ENCODE measurements around the gene COBLL1. TPM values are rescaled to one million over a fixed set of nuclear protein-coding genes. Genes with fewer than 3 reads are reported as not detected.

COBLL1 gene
- total RNA-seq, 6 experiments from 2014 or later: 28.1 to 49.7 (median 29.9) TPM

DNA sequence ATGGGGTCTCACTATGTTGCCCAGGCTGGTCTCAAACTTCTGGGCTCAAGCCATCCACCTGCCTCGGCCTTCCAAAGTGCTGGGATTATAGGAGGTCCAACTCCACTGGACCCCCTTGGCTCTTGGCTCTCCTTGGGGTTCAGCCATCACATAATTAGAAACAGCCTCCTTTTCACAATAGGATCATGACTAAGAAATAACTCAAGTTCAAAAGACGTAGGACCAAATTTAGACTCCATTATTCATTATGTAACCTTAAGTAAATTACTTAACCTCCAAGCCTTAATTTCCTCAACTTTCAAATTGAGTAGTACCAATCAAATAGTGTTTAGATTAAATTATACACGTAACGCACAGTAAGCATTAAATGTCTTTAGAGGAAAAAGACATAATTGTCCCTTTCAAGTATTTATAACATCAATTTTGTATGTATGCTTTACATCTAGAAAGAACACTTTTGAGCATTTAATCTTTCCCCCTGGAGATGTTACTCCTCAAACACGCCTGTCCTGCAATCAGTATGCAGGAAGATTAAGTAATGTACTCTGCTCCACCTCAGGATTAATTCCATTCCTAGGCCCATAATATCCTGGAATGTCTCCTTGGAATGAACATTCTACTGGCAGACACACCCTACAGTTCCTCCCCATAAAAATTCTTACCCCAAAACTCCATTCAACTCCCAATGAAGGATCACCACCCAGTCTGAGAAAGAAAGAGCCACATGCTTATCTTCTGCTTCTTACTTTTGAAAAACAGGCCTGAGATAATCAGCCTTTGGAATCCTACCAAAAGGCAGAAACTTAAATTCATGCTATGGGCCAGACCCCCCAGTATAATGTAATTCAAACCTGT, 49.1 kb downstream of the COBLL1 start:
- DNase-seq: peak; percentile 41
- peaks cover 34% of the 10 kb centered on the region for H3K4me1 Mint-ChIP-seq (ENCODE audit: low read depth)
- H3K9me3 Mint-ChIP-seq: no peaks in the 10 kb centered on the region
- peaks cover 10% of the 10 kb centered on the region for H3K36me3 Mint-ChIP-seq (ENCODE audit: low read depth)
- peak overlapping the region; percentile 80 for H3K27ac Mint-ChIP-seq
- TF ChIP-seq, protein P1, sequence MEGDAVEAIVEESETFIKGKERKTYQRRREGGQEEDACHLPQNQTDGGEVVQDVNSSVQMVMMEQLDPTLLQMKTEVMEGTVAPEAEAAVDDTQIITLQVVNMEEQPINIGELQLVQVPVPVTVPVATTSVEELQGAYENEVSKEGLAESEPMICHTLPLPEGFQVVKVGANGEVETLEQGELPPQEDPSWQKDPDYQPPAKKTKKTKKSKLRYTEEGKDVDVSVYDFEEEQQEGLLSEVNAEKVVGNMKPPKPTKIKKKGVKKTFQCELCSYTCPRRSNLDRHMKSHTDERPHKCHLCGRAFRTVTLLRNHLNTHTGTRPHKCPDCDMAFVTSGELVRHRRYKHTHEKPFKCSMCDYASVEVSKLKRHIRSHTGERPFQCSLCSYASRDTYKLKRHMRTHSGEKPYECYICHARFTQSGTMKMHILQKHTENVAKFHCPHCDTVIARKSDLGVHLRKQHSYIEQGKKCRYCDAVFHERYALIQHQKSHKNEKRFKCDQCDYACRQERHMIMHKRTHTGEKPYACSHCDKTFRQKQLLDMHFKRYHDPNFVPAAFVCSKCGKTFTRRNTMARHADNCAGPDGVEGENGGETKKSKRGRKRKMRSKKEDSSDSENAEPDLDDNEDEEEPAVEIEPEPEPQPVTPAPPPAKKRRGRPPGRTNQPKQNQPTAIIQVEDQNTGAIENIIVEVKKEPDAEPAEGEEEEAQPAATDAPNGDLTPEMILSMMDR (IDR thresholded peaks at IDR 0.05): no peak
- H3K27me3 Mint-ChIP-seq (ENCODE audit: insufficient read depth): no peaks in the 10 kb centered on the region
- H3K4me3 Mint-ChIP-seq: peak overlapping the region; percentile 58

DNA sequence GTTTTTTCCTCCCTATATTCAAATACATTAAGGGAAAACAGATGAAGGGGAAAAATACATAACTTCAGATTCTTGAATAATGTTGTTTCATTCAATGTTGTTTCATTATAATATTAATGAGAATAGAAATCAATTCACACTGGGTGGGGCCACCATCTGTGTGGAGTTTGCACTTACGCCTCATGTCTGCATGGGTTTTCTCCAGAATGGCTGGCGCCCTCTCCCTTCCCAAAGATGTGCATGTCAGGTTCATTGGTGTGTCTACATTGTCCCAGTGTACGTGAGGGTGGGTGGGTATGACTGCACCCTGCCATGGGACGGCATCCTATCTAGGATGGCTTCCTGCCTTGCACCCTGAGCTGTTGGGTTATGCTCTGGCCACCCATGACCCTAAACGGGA, 51.7 kb downstream of the COBLL1 start:
- no peaks in the 10 kb centered on the region for H3K27me3 Mint-ChIP-seq (ENCODE audit: insufficient read depth)
- TF ChIP-seq, protein P1 (IDR thresholded peaks at IDR 0.05): no peak
- H3K4me3 Mint-ChIP-seq: no peak overlapping the region
- peaks cover 10% of the 10 kb centered on the region for H3K36me3 Mint-ChIP-seq (ENCODE audit: low read depth)
- H3K4me1 Mint-ChIP-seq (ENCODE audit: low read depth): peaks cover 50% of the 10 kb centered on the region
- no peak for DNase-seq
- H3K27ac Mint-ChIP-seq: no peak overlapping the region
- H3K9me3 Mint-ChIP-seq: no peaks in the 10 kb centered on the region

DNA sequence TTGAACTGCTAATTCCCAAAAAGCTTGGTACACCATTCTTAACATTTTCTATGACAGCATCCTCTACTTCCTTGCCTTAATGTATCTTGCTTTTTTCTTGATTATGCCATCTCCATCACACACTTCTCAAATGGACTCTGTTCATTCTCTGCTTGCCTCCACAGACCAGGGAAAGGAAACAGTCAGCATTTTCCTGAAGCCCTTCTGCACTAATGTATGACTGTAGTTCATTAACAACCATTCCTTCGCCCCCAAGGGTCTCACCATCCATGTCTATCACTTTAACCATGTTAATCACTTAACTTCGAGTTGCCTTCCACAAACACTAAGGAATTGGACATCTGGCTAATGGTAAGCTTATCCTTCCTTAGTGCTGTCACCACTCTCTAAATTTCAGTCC, 54.8 kb downstream of the COBLL1 start:
- Mint-ChIP-seq H3K27ac (peak overlapping the region; percentile 29), H3K27me3 (ENCODE audit: insufficient read depth) (no peaks in the 10 kb centered on the region), H3K9me3 (no peaks in the 10 kb centered on the region), H3K4me1 (ENCODE audit: low read depth) (peaks cover 46% of the 10 kb centered on the region), H3K4me3 (no peak overlapping the region), H3K36me3 (ENCODE audit: low read depth) (peaks cover 18% of the 10 kb centered on the region)
- DNase-seq: no peak
- TF ChIP-seq, protein P1 (IDR thresholded peaks at IDR 0.05): no peak

DNA sequence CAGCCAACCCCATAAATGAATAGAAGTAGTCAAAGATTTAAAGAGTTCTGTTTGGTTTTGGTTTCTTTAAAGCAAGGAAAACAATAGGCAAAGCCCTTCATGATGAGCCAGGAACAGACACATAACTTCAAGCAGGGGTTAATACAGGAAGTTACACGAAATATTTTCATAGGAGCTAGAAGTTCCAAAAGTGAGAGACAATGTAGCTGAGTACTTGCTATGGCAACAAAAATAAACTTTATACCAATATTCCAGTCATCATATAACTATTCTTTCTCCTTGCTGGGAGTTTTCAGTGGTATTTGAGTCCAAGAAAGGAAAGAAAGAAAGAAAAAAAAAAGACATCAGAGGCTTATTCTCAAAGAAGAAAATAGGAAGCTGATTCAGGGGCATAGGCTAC, 56.2 kb downstream of the COBLL1 start:
- no peaks in the 10 kb centered on the region for H3K27me3 Mint-ChIP-seq (ENCODE audit: insufficient read depth)
- TF ChIP-seq, protein P1 (IDR thresholded peaks at IDR 0.05): no peak
- H3K27ac Mint-ChIP-seq: peak overlapping the region; percentile 89
- peak overlapping the region; percentile 33; the same call in 1 of the 2 replicates for H3K4me3 Mint-ChIP-seq
- H3K36me3 Mint-ChIP-seq (ENCODE audit: low read depth): peaks cover 18% of the 10 kb centered on the region
- peaks cover 54% of the 10 kb centered on the region for H3K4me1 Mint-ChIP-seq (ENCODE audit: low read depth)
- DNase-seq: peak; percentile 70
- H3K9me3 Mint-ChIP-seq: no peaks in the 10 kb centered on the region

DNA sequence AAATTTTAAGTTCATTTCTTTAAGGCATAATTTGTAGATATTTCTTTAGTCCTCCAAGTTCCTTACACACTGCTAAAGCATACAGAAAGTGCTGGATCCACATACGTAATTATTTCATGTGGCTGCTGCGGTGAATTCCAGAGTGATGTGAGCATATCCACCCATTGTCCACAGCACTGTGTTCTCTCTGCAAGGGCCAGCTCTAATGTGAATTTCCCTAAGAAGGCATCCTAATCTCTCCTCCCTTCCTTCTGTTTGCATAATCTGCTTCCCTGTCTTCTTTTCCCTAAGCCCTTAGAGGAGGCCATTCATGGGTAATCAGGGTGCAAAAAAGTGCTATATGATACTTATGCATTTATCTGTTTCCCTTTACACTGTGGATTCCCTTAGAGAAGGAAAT, 57.2 kb downstream of the COBLL1 start:
- no peak for DNase-seq
- Mint-ChIP-seq H3K4me3 (no peak overlapping the region), H3K36me3 (ENCODE audit: low read depth) (peaks cover 17% of the 10 kb centered on the region), H3K27me3 (ENCODE audit: insufficient read depth) (peaks cover under 1% of the 10 kb centered on the region), H3K9me3 (no peaks in the 10 kb centered on the region), H3K27ac (peak overlapping the region; percentile 39; the same call in 1 of the 2 replicates), H3K4me1 (ENCODE audit: low read depth) (peaks cover 55% of the 10 kb centered on the region)
- TF ChIP-seq, protein P1 (IDR thresholded peaks at IDR 0.05): no peak
